HG03196 (cell line): ENCODE measurements around the gene SMCO1.
"Not testable (repeated sequence)": the region's sequence is repeated elsewhere in the genome, so short reads cannot be mapped to it uniquely, and the experiment has no call there.

Experiments
- ATAC-seq: cut with Tn5 transposase; IDR thresholded peaks from one replicate; pipeline ENCODE4 v1.9.1; 2021; ENCODE audit not compliant: unreplicated experiment

The SMCO1 gene

GRCh38 chr3:196514913-196515621, at the start of gene SMCO1:
Gene SMCO1, minus strand, starts transcription at chr3:196515346. Its CDS starts 137 bp downstream, at chr3:196515209.
- ATAC-seq = no peak

GRCh38 chr3:196563721-196564225, 48.6 kb upstream of the SMCO1 start:
- no peak for ATAC-seq

DNA sequence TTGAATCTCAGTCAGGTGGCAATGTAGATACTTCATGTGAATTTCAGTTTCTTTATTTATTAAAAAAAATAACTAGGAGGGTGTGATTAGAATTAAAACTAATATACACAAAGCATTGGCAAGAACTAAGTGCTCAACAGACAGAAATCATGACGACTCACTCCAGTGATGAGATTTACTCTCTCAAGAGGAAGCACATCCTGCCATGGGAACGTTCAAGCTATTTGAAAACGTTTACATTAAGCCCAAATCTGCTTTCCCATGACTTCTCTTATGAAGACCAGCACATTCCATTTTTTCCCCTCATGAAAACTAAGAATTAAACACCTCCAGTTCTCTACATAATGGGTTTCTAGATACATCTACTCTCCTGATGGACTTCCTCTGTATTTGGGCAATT, 44.7 kb upstream of the SMCO1 start:
- ATAC-seq = no peak

- no peak for ATAC-seq
Observed at GRCh38 chr3:196558476-196558875, 43.3 kb upstream of the SMCO1 start.

DNA sequence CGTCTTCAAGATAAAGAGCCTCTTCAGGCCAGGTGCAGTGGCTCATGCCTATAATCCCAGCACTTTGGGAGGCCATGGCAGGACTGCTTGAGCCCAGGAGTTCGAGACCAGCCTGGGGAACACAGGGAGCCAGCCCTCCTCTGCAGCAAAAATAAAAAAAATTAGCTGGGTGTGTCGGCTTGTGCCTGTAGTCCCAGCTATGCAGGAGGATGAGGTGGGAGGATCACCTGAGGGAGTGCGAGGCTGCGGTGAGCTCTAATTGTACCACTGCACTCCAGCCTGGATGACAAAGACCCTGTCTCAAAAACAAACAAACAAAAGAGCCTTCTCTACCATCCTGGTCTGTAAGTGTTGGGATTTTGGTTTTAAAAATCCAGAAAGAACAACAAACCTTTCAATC, 42.1 kb upstream of the SMCO1 start:
- ATAC-seq = no peak

GRCh38 chr3:196555295-196555694, 40.1 kb upstream of the SMCO1 start:
- ATAC-seq = no peak

DNA sequence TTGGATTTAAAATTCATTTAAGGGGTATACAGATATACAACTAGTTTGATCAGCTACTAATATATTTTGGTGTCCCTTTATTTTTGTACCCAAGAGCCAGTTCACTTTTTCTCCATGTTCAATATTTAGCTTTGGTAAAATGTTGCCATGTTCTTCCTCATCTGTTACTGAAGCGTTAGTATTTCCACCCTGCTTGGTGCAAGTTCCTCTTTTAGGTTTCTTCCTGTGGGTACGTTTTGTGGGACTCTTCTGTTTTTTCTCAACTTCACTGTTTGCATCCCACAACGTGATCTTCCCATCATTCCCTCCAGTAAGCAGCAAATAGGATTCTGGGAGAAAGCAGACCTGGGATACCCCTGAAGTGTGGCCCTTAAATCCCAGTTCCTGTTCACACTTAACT, 39.1 kb upstream of the SMCO1 start:
- ATAC-seq = no peak

- ATAC-seq = no peak
Observed at GRCh38 chr3:196553551-196553950, 38.4 kb upstream of the SMCO1 start.

GRCh38 chr3:196552253-196552652, 37.1 kb upstream of the SMCO1 start:
- no peak for ATAC-seq

DNA sequence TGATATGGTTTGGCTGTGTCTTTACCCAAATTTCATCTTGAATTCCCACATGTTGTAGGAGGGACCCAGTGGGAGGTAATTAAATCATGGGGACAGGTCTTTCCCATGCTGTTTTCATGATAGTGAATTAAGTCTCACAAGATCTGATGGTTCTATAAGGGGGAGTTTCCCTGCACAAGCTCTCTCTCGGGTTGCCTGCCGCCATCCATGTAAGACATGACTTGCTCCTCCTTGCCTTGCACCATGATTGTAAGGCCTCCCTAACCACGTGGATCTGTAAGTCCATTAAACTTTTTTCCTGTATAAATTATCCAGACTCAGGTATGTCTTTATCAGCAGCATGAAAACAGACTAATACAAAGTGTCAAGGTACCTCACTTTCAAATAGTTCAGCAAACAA, 35.0 kb upstream of the SMCO1 start:
- ATAC-seq = not testable (repeated sequence)

GRCh38 chr3:196549312-196549711, 34.2 kb upstream of the SMCO1 start:
- ATAC-seq = not testable (repeated sequence)

DNA sequence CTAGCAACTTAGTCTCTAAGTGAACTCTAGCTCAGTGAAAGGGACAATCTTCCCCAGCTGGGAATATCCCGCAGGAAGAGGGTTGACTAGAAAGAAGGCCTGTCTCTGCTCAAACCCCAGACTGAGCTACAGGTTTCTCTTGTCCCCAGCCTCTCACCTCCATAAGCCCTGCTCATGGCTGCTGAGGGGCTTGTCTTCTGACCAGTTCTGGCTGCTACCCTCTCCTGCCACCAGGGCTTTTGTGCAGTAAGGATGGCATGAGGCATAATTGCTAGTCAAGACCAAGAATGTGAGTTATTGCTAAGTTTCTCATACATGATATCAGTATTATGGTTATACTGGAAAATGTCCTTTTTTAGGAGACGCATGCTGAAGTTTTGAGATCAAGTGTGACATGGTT, 31.9 kb upstream of the SMCO1 start:
- no peak for ATAC-seq

DNA sequence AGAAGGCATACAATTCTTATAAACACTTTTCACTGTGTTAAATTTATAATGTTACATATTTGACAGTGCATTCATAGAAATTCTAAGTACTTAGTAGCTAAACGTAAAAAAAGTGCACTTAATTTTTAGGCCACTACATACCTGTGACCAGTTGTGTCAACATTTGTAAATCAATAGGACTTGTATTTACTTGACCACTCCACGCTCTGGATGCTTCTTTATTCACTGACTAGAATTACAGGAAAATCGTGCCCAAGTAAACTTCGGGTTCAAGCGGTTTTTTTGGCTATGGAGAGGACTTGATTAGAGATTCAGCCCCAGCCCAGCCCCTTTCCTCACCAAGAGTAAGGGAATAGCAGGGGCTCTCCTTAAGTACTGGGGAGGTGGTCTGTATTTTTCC, 31.4 kb upstream of the SMCO1 start:
- ATAC-seq = no peak

DNA sequence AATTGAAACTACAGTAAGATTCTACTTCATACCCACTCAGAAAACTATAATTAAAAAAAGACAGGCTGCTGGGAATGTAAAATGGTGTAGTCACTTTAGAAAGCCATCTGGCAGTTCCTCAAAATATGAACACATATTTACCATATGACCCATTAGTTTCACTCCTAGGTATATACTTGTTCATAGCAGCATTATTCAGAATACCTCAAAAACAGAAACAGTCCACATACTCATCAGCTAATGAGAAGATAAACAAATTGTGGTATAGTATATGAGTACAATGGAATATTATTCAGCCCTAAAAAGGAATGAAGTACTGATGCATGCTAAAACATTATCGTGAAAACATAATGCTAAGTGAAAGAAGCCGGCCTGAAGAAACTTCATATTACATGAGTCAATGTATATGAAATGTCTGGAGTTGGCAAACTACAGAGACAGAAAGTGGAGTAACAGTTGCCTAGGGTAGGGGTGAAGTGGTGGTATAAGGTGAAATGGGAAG, 29.4 kb upstream of the SMCO1 start:
- no peak for ATAC-seq

DNA sequence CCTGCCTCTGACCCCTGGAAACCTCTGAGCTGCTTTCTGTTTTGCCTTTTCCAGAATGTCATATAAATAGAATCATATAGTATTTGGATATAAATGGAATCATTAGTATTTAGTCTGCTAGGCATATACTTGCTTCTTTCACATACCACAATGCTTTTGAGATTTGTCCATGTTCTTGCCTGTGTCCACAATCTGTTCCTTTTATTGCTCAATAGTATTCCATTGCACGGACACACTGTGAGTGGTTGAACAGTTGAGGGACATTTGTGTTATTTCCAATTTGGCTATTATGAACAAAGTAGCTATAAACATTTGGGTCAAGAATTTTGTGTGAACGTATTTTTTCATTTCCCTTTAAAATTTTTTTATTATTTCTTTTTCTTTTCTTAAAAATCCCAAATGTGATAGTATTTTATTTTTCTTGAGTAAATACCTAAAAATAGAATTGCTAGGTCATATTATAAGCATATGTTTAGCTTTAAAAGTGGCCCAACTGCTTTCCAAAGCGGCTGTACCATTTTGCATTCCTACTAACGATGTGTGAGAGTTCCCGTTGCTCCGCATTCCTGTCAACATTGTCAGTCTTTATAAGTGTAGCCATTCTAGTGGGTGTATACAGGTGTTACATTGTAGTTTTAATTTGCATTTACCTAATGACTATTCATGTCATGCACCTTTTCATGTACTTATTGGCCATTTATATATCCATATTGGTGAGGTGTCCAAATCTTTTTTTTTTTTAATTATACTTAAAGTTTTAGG, 26.7 kb upstream of the SMCO1 start:
- ATAC-seq = no peak

- no peak for ATAC-seq
Observed at GRCh38 chr3:196537319-196537984, 22.3 kb upstream of the SMCO1 start.

DNA sequence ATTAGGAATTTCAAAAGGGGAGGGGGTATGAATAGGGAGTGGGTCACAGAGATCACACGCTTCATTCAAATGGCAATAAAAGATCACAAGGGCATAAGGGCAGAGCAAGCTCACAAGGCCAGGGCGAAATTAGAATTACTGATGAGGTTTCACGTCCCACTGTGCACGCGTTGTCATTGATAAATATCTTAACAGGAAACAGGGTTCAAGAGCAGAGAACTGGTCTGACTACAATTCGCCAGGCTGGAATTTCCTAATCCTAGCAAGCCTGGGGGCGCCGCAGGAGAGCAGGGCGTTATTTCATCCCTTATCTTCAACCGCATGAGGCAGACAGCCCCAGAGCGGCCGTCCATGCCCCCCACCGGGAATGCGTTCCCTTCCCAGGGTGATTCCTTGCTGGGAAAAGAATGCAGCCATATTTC, 18.1 kb upstream of the SMCO1 start:
- no peak for ATAC-seq

DNA sequence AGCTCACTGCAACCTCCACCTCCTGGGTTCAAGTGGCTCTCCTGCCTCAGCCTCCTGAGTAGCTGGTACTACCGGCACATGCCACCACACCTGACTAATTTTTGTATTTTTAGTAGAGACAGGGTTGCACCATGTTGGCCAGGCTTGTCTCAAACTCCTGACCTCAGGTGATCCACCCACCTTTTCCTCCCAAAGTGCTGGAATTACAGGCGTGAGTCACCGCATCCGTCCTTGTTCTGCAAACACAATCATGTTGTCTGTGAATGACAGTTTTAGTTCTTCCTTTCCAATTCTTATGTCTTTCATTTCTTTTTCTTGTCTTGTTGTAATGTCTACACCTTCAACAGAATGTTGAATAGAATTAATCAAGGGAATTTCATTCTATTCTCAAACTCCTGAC, 16.3 kb upstream of the SMCO1 start:
- ATAC-seq = no peak

GRCh38 chr3:196528639-196529233, 13.6 kb upstream of the SMCO1 start:
- ATAC-seq = peak; percentile 82

GRCh38 chr3:196525141-196525540, 10.0 kb upstream of the SMCO1 start:
- no peak for ATAC-seq

DNA sequence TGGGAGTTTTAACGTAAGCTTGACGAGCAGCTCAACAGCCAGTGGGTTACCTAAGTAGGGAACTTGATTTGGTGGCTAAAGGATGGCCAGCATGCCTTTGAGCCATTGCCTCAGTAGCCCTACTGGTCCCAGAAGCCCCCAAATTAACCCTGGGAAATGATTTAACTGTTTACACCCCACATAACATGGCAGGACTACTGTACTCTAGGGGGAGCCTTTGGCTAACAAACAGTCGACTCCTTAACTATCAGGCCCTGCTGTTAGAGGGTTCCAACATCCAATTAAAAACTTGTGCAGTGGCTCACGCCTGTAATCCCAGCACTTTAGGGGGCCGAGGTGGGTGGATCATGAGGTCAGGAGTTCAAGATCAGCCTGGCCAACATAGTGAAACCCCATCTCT, 9.4 kb upstream of the SMCO1 start:
- ATAC-seq = no peak
